Measurements from ENCODE around the gene KRT9. TPM values are rescaled to one million over a fixed set of nuclear protein-coding genes. Genes with fewer than 3 reads are reported as not detected.
A peak's percentile ranks its signal among the peaks of the same experiment; 100 is the strongest.

Gene KRT9
- polyA plus RNA-seq, 3 donors, result not detected

DNA sequence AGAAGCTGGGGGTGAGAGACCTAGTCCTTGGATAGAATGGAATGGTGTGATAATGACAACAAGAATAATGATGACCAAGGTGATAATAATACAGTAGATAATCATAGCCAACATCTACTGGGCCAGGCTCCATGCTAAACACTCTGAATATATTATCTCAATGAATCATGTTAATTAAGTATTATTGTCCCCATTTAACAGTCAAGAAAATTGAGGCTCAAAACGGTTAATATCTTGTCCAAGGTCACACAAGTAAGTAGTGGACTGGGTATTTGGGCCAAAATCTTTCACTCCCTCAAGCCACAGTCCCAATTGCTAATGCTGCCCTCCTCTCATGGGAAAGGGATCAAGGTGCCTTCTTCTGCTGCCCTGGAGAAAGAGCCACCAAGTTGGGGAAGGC is 39.9 kb downstream of the KRT9 start:
- H3K9ac ChIP-seq (ENCODE audit: insufficient read depth, low read length, poor library complexity, severe bottlenecking), result no peak overlapping the region
- Mint-ChIP-seq H3K27ac (no peak overlapping the region), H3K4me3 (peak overlapping the region in 1 of 2 donors; percentile 11), H3K36me3 (peaks cover 2 to 3% of the 10 kb centered on the region in 2 donors), H3K9me3 (peaks cover 0 to 15% (median 6%) of the 10 kb centered on the region in 7 donors), H3K4me1 (peaks cover 15% of the 10 kb centered on the region), H3K27me3 (ENCODE audit: low read depth in 3 of 3) (peaks cover 46 to 80% (median 64%) of the 10 kb centered on the region in 3 donors)
- no peak overlapping the region for H2AFZ ChIP-seq (ENCODE audit: insufficient read depth, low read depth, low read length, poor library complexity, severe bottlenecking)
- no peaks in the 10 kb centered on the region for H3K36me3 ChIP-seq (replicated peaks in 1 of 2; ENCODE audit: control insufficient read depth in 1 of 2, insufficient read depth in 2 of 2, low read length in 2 of 2)
- TF ChIP-seq, protein P1, sequence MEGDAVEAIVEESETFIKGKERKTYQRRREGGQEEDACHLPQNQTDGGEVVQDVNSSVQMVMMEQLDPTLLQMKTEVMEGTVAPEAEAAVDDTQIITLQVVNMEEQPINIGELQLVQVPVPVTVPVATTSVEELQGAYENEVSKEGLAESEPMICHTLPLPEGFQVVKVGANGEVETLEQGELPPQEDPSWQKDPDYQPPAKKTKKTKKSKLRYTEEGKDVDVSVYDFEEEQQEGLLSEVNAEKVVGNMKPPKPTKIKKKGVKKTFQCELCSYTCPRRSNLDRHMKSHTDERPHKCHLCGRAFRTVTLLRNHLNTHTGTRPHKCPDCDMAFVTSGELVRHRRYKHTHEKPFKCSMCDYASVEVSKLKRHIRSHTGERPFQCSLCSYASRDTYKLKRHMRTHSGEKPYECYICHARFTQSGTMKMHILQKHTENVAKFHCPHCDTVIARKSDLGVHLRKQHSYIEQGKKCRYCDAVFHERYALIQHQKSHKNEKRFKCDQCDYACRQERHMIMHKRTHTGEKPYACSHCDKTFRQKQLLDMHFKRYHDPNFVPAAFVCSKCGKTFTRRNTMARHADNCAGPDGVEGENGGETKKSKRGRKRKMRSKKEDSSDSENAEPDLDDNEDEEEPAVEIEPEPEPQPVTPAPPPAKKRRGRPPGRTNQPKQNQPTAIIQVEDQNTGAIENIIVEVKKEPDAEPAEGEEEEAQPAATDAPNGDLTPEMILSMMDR (IDR thresholded peaks at IDR 0.05), result no peak
- H3K27ac ChIP-seq (ENCODE audit: low read depth in 1 of 2, low read length in 2 of 2), result no peak overlapping the region
- H3K4me2 ChIP-seq (replicated peaks; ENCODE audit: extremely low read depth, low read length, poor library complexity, severe bottlenecking), result no peak overlapping the region
- H3K9me3 ChIP-seq (replicated peaks in 1 of 2; ENCODE audit: control insufficient read depth in 1 of 2, insufficient read depth in 1 of 2, low read length in 2 of 2), result peaks cover 0 to 15% of the 10 kb centered on the region in 2 donors
- no peaks in the 10 kb centered on the region for H3K79me2 ChIP-seq (ENCODE audit: insufficient read depth, low read length)
- no peaks in the 10 kb centered on the region for H4K20me1 ChIP-seq (ENCODE audit: insufficient read depth, low read length)
- intact Hi-C loops (cut with micrococcal nuclease), result no loop called here
- peaks cover 6 to 10% of the 10 kb centered on the region in 2 donors for H3K4me1 ChIP-seq (ENCODE audit: control insufficient read depth in 1 of 2, insufficient read depth in 2 of 2, low read length in 2 of 2)
- peaks cover 34 to 54% of the 10 kb centered on the region in 2 donors for H3K27me3 ChIP-seq (ENCODE audit: control insufficient read depth in 2 of 2, insufficient read depth in 2 of 2, low read length in 2 of 2)
- no peak for DNase-seq
- H3K4me3 ChIP-seq (replicated peaks in 1 of 3; ENCODE audit: low read depth in 2 of 3, low read length in 3 of 3), result no peak overlapping the region
- WGBS (ENCODE audit: insufficient coverage), result no CpG with 5 or more reads among the region's 1 CpG

DNA sequence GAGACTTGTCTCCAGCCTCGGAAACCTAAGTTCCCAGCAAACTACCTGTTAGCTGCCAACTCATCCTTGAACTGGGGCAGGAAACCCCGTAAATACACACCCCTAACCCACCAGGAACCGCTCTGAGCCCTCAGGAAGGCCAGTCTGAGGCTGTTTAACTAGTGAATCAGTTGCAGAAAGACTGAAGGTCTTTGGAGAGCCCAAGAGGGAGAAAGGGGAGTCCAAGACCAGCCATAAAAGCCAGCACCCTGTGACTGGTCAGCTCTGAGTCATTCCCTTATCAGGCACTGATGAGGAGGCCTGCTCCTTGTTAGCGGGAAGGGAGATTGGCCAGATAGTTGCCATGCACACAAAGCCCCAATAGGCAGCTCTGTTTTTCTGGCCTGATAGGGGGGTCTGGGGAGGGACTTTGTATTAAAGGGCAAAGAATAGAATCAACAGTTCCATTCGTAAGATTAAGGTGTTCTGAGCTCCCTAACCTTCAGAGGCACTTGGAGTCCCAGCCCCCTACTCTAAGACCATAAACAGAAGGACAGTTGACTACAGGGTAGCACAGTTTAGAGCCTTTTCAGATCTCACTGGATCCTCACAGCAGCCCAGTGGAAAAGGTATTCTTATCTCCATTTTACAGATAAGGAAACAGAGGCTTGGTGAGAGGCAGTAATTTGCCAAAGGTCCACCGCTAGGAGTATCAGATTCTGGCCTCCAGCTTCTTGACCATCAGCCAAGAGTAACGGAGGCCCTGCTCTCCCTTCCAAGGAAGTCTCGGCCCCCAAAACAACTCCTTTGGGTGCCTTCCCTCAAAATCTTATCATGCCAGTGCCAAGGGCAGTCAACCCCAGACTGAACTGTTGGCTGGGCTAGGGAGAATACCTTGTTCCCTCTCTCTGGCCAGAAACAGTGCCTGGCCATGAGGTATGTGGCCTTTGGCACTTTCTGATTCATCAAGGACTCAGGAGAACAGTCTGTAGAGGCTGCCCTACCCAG is 41.5 kb downstream of the KRT9 start:
- peaks cover 15% of the 10 kb centered on the region for H3K4me1 Mint-ChIP-seq
- H3K4me2 ChIP-seq (replicated peaks; ENCODE audit: extremely low read depth, low read length, poor library complexity, severe bottlenecking), result no peak overlapping the region
- H3K27me3 Mint-ChIP-seq (ENCODE audit: low read depth in 3 of 3), result peaks cover 55 to 82% (median 70%) of the 10 kb centered on the region in 3 donors
- no peaks in the 10 kb centered on the region for H4K20me1 ChIP-seq (ENCODE audit: insufficient read depth, low read length)
- no peak overlapping the region for H3K27ac Mint-ChIP-seq
- H3K4me3 Mint-ChIP-seq, result no peak overlapping the region
- WGBS (ENCODE audit: insufficient coverage), result 100% methylated on average over 2 of the region's 8 CpGs
- peaks cover 2 to 3% of the 10 kb centered on the region in 2 donors for H3K36me3 Mint-ChIP-seq
- H3K4me1 ChIP-seq (ENCODE audit: control insufficient read depth in 1 of 2, insufficient read depth in 2 of 2, low read length in 2 of 2), result peaks cover 6 to 10% of the 10 kb centered on the region in 2 donors
- H2AFZ ChIP-seq (ENCODE audit: insufficient read depth, low read depth, low read length, poor library complexity, severe bottlenecking), result no peak overlapping the region
- intact Hi-C loops (cut with micrococcal nuclease), result no loop called here
- no peaks in the 10 kb centered on the region for H3K79me2 ChIP-seq (ENCODE audit: insufficient read depth, low read length)
- peaks cover 39 to 65% of the 10 kb centered on the region in 2 donors for H3K27me3 ChIP-seq (ENCODE audit: control insufficient read depth in 2 of 2, insufficient read depth in 2 of 2, low read length in 2 of 2)
- peaks cover 0 to 16% (median 7%) of the 10 kb centered on the region in 7 donors for H3K9me3 Mint-ChIP-seq
- no peaks in the 10 kb centered on the region for H3K36me3 ChIP-seq (replicated peaks in 1 of 2; ENCODE audit: control insufficient read depth in 1 of 2, insufficient read depth in 2 of 2, low read length in 2 of 2)
- H3K4me3 ChIP-seq (replicated peaks in 1 of 3; ENCODE audit: low read depth in 2 of 3, low read length in 3 of 3), result no peak overlapping the region
- H3K9ac ChIP-seq (ENCODE audit: insufficient read depth, low read length, poor library complexity, severe bottlenecking), result no peak overlapping the region
- no peak overlapping the region for H3K27ac ChIP-seq (ENCODE audit: low read depth in 1 of 2, low read length in 2 of 2)
- no peak for DNase-seq
- peaks cover 0 to 21% of the 10 kb centered on the region in 2 donors for H3K9me3 ChIP-seq (replicated peaks in 1 of 2; ENCODE audit: control insufficient read depth in 1 of 2, insufficient read depth in 1 of 2, low read length in 2 of 2)
- TF ChIP-seq, protein P1 (IDR thresholded peaks at IDR 0.05), result no peak

Measured in CD14-positive monocyte (primary cell).